ENCODE measurements around the gene REN. TPM values are rescaled to one million over a fixed set of nuclear protein-coding genes. Genes with fewer than 3 reads are reported as not detected.

Gene REN
- total and polyA plus RNA-seq, 2 donors from 2014 or later = 32.4 to 1,159 TPM

DNA sequence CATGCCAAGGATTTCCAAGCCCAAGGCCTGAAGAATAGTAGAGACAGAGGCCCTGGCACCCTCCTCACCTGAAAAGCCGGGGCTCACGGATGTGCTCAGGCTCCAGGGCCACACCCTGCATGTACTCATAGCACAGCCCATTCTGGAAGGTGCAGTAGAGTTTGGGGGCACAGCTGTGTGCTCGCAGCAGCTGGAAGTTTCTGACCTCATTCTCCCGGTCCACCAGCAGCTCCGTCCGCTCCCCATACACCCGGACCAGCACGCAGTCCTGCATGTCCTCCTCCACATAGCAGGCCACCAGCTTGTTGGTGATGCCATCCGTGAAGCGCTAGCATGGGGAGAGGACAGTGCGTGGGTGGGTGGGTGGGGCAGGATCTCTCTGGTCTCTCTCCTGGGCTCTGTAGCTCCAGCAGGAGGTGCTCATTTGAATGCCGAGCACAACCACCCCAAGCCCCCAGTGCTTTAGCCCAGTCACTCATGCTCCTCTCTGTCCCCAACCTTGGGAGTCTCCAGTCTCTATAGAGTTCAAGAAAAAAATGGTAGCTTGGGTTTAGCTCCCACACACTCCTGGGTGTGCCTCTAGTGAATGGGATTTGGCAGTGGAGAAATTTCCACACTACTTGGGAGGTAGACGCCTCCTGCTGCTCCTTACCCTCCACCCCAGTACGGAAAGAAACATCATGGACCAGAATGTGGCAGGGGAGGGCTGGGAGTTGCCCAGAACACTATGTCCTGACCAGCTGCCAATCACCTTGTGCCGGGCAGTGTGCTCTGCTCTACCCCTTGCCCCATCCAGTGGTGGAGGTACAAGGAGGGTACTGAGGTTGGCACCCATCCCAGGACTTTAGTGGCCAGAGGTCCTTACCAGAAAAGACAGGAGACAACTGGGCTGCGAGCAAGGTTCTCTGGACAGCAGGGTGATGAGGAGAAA is 16.2 kb downstream of the REN start:
- Histone ChIP-seq H3K9ac (ENCODE audit: low read length in 3 of 3) (peak overlapping the region in 1 of 3 donors; percentile 81), H3K27me3 (ENCODE audit: control insufficient read depth, insufficient read depth, low read length) (no peaks in the 10 kb centered on the region), H3K4me1 (ENCODE audit: control insufficient read depth in 2 of 3, insufficient read depth in 2 of 3, low read depth in 1 of 3, low read length in 3 of 3) (peaks cover 0 to 18% (median 5%) of the 10 kb centered on the region in 3 donors), H3K4me3 (ENCODE audit: low read length in 3 of 3) (peak overlapping the region in 2 of 3 donors; percentile 80 to 82), H3K36me3 (ENCODE audit: control insufficient read depth in 2 of 3, insufficient read depth in 3 of 3, low read length in 3 of 3) (peaks cover 0 to 13% (median 13%) of the 10 kb centered on the region in 3 donors), H3K27ac (ENCODE audit: low read depth in 2 of 2, low read length in 2 of 2) (peak overlapping the region; percentile 87 to 94), H3K9me3 (ENCODE audit: control insufficient read depth in 2 of 3, insufficient read depth in 1 of 3, low read length in 3 of 3) (no peaks in the 10 kb centered on the region)
- DNase-seq (peak in 1 of 5 donors; percentile 52), FAIRE-seq (no peak)
- TF ChIP-seq, protein P1, sequence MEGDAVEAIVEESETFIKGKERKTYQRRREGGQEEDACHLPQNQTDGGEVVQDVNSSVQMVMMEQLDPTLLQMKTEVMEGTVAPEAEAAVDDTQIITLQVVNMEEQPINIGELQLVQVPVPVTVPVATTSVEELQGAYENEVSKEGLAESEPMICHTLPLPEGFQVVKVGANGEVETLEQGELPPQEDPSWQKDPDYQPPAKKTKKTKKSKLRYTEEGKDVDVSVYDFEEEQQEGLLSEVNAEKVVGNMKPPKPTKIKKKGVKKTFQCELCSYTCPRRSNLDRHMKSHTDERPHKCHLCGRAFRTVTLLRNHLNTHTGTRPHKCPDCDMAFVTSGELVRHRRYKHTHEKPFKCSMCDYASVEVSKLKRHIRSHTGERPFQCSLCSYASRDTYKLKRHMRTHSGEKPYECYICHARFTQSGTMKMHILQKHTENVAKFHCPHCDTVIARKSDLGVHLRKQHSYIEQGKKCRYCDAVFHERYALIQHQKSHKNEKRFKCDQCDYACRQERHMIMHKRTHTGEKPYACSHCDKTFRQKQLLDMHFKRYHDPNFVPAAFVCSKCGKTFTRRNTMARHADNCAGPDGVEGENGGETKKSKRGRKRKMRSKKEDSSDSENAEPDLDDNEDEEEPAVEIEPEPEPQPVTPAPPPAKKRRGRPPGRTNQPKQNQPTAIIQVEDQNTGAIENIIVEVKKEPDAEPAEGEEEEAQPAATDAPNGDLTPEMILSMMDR (IDR thresholded peaks at IDR 0.05; ENCODE audit: borderline replicate concordance, extremely low read depth, insufficient read depth) = no peak
- intact Hi-C loops (cut with DNase I) = no loop called here

DNA sequence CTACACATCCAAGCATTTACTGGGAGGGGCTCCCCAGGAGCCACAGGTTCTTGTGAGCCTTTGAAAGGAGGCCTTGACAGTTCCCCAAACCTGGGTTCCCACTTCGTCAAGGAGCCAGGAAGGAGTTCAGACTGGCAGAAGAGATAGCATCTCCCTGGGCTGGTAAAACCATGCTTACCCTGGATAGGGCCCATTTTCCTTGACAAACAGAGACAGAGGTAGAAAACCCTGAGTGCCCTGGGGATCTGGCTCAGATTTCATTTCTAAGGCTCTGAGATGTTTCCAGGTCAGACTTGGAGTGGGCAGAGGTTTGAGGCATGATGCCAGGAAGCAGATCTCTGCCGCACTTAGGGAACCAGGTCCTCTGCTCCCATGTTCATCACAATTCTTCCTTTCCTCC is 17.0 kb downstream of the REN start:
- FAIRE-seq (no peak), DNase-seq (no peak)
- TF ChIP-seq, protein P1 (IDR thresholded peaks at IDR 0.05; ENCODE audit: borderline replicate concordance, extremely low read depth, insufficient read depth) = no peak
- peak overlapping the region in 2 of 3 donors; percentile 80 to 82 for H3K4me3 ChIP-seq (ENCODE audit: low read length in 3 of 3)
- peaks cover 0 to 20% (median 6%) of the 10 kb centered on the region in 3 donors for H3K4me1 ChIP-seq (ENCODE audit: control insufficient read depth in 2 of 3, insufficient read depth in 2 of 3, low read depth in 1 of 3, low read length in 3 of 3)
- no peaks in the 10 kb centered on the region for H3K9me3 ChIP-seq (ENCODE audit: control insufficient read depth in 2 of 3, insufficient read depth in 1 of 3, low read length in 3 of 3)
- H3K27ac ChIP-seq (ENCODE audit: low read depth in 2 of 2, low read length in 2 of 2) = peak overlapping the region; percentile 56 to 76
- H3K9ac ChIP-seq (ENCODE audit: low read length in 3 of 3) = peak overlapping the region in 1 of 3 donors; percentile 42
- H3K36me3 ChIP-seq (ENCODE audit: control insufficient read depth in 2 of 3, insufficient read depth in 3 of 3, low read length in 3 of 3) = peaks cover 0 to 13% (median 13%) of the 10 kb centered on the region in 3 donors
- no peaks in the 10 kb centered on the region for H3K27me3 ChIP-seq (ENCODE audit: control insufficient read depth, insufficient read depth, low read length)
- intact Hi-C loops (cut with DNase I) = no loop called here

DNA sequence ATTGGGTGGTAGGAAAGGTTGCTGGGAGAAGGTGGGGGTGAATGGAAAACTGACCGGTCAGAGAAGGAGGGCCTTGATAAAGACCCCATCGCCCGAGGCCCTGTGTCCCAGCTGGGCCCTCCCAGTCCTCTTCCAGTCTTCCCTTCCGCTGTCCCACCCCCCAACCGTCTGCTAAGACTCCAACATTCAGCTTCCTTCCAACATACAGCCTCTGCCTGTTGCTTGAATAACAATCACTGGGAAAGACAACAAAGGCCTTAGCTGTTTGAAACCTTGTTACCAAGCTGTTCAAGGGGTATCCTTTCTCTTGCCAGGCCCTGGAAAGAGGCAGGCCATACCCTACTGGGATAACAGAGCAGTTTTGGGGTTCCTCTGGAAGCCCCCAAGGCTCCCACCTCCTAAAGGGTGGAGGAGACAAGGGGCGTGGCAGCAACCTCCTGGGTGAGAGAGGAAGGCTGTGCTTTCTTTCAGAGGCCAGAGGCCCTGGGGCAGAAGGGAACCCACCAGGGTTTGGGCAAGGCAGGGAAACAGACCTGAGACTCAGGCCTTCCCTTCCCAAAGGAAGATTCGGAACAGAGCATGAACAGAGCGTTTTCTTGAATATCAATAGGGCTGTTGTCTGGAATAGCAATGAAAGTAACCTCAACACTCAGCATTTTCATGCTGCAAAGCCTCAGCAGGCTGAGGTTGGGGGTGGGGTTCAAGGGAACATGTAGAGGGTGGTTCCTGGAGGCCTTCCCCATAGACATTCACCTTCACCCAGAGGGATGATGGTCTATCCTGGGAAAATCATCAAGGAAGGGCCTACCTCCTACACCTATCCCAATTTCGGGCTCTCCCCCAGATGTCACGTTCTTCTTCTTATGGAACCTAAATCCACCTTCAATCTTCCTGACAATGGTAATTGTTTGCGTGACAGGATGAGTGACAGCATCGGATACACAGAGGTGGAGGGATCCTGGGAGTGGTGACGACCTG is 18.4 kb downstream of the REN start:
- Histone ChIP-seq H3K4me1 (ENCODE audit: control insufficient read depth in 2 of 3, insufficient read depth in 2 of 3, low read depth in 1 of 3, low read length in 3 of 3) (peaks cover 0 to 23% (median 6%) of the 10 kb centered on the region in 3 donors), H3K9me3 (ENCODE audit: control insufficient read depth in 2 of 3, insufficient read depth in 1 of 3, low read length in 3 of 3) (no peaks in the 10 kb centered on the region), H3K27me3 (ENCODE audit: control insufficient read depth, insufficient read depth, low read length) (no peaks in the 10 kb centered on the region), H3K27ac (ENCODE audit: low read depth in 2 of 2, low read length in 2 of 2) (peak overlapping the region; percentile 71 to 85), H3K4me3 (ENCODE audit: low read length in 3 of 3) (peak overlapping the region in 2 of 3 donors; percentile 80 to 82), H3K9ac (ENCODE audit: low read length in 3 of 3) (peak overlapping the region in 2 of 3 donors; percentile 15 to 32), H3K36me3 (ENCODE audit: control insufficient read depth in 2 of 3, insufficient read depth in 3 of 3, low read length in 3 of 3) (peaks cover 0 to 13% (median 13%) of the 10 kb centered on the region in 3 donors)
- TF ChIP-seq, protein P1 (IDR thresholded peaks at IDR 0.05; ENCODE audit: borderline replicate concordance, extremely low read depth, insufficient read depth) = no peak
- DNase-seq = no peak
- intact Hi-C loops (cut with DNase I) = no loop called here
- FAIRE-seq = no peak

Data from kidney (tissue), 14 donors.